NCI-H226 (cell line): Measurements from ENCODE around the gene CEP128.
A peak's percentile ranks its signal among the peaks of the same experiment; 100 is the strongest.

Experiments
- DNase-seq: peaks from one replicate; pipeline ENCODE4 v3.0.0-alpha.2; 2015

CEP128 gene

DNA sequence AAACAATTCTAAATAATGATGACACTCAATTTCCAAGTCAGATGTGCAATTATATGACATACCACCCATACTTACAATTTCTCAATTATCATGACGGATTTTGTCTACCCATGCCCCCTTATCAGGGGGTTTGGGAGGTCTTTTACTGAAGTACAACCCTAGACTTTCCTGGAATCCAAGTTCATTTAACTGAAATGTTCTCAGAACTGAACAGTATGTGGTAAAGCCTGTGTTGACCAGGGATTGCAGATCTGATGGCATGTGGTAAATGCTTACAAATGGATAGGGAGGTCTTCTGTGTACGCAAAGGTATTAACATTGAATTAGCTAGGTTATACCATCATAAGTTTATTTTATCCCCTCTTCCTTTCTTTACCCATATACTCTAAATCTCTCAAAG, 281.8 kb downstream of the CEP128 start:
- DNase-seq, result no peak

DNA sequence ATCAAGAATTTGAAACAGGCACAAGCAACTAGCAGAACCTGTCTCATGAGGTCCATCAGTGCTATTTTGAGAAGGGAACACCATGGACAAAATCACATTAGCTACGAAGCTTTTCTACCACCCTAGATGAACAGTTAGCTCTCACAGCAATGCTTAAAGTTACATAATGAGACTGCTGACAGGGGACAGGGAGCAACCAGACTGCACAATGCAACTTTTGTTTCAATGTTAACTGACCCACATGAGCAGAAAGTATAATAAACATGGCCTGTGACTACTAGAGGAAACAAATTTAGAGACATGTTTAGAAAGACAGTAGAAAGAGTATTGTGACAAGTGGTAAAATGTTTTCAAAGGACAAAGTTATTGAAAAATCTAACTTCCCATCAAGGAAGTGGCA, 282.8 kb downstream of the CEP128 start:
- DNase-seq, result no peak

- no peak for DNase-seq
These were observed 283.4 kb downstream of the CEP128 start for GRCh38 chr14:80658155-80658554.

GRCh38 chr14:80653956-80654355, 287.6 kb downstream of the CEP128 start:
- no peak for DNase-seq

- no peak for DNase-seq
These were observed 295.7 kb downstream of the CEP128 start for GRCh38 chr14:80645667-80646413.

DNA sequence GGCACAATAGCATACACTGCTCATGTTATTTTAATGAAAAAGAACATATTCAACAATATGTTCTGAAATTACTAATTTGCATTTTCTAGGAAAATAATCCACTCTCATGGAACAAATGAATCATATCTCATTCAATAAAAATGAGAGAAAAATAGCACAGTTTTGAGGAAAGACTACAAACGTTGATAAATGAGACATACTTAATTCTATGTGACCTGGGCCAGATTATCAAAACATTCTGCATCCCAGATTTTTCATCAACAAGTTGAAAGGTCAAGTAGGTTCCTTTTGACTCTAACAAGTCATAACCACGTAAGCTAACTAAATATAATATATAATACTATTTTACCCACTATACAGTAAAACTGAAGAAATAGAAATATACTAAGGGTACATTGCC, 296.7 kb downstream of the CEP128 start:
- no peak for DNase-seq

DNA sequence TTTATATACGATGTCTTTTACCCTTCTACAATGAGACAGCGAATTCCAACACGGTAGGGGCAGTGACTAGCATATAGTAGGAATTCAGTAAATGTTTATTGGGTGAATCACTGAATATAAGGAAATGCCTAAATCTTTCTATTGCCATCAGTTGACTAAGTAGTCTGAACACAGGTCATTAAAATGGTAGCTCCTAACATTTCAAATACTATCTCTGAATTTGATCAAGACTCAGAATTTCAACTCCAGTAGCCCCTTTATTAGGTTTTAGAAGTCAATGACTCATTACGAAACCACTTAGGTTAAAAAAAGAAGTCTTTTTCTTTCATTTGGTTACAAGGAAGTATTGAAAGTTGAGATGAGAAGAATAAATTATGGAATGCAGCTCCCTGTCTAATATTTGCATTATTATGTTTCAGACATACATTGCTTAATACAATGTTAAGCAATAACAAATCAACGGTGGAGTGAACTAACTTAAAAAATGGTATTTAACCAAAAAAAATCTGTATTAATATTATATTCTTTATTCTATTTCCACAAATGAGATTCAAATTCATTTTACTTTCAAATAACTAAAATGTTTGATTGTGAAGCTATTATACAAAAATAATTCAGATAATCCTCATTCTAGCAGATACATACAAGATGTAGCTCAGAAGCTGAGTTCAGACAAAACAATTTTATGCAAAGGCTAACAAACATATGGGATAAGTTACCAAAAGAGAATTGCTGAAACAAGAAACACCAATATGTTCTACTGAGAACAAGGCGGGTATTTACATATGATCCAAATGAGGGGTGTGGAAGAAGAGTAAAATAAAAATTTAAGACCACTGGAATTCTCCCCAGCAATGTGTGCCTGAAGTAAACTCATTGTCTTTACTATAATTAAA, 302.7 kb downstream of the CEP128 start:
- peak; percentile 83 for DNase-seq

GRCh38 chr14:80637756-80638619, 303.6 kb downstream of the CEP128 start:
- no peak for DNase-seq

- DNase-seq, result no peak
These were observed 305.5 kb downstream of the CEP128 start for GRCh38 chr14:80636071-80636470.

DNA sequence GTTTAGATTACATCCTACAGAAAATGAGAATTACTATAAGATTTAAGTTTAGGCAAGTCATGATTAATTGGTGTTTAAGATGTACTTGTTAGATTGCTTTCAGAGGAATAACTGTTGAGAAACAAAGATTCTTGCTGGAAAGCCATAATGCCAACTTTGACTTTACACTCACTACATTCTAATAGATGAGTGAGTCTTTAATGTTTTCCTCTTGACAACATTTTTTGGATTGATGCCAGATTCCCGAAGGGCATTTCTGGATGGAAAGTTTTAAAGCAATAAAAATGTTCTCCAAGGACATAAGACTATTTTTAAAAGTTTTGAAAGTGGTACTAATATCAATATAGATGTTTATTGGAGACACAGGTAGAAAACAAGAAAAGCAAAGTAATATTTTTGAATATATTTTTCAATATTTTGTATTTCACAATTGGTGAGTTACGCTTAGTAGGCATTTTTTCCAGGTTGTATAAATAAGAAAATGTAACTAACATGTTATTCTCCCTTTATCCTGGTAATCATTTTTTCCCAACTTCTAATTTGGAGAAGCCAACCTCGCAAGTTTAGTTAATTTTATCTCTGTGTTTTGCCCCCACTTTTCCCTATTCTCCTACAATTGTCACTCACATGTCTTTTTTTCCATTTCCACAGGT, 307.3 kb downstream of the CEP128 start:
- DNase-seq, result peak; percentile 63

DNA sequence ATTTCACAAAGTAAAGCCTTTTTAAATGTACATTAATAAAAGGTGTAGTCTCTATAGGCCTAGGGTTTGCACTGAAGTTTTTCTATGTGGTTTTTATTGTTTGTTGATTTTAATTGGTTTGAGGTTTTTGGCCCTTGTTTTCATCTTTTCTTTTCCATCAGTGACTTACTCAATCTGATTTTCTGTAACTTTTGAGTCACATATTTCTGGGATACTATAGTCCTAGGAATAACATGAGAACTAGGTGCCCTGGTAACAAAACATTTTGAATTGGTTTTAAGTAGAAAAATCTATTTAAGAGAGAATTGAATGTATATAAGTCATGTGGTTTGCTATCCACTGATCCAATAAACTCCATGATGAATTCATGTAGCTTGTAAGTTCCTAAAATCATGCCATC, 311.9 kb downstream of the CEP128 start:
- DNase-seq, result no peak

- no peak for DNase-seq
These were observed 313.0 kb downstream of the CEP128 start for GRCh38 chr14:80628547-80628946.

- DNase-seq, result no peak
These were observed 313.8 kb downstream of the CEP128 start for GRCh38 chr14:80627745-80628144.

DNA sequence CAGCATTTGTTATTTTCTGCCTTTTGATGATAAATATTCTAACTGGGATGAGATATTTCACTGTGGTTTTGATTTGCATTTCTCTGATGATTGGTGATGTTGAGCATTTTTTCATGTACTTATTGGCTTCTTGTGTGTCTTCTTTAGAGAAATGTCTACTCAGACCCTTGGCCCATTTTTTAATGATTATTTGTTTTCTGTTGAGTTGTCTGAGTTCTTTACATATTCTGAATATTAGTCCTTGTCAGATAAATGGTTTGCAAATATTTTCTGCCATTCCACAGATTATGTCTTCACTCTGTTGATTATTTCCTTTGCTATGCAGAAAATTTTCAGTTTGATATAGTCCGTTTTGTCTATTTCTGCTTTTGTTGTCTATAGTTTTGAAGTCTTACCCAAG, 317.0 kb downstream of the CEP128 start:
- no peak for DNase-seq

DNA sequence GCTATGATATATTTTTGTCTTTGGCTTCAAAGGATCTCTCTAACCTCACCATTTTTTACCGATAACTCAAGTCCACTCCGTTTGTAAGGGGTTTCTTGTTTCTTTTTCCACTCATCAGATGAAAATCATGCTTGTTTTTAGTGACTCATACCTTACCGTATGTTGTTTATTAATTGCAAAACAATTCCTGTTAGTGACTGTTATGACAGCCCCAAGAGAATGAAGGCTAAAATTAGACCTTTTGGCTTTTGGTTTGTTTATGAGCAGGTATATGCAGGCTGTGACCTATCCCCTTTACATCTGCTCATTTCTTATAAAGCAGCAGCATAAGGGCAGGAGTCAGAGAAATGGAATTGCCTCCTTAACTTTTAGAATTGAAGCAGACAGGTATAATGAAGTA, 319.8 kb downstream of the CEP128 start:
- no peak for DNase-seq

GRCh38 chr14:80620434-80620833, 321.1 kb downstream of the CEP128 start:
- no peak for DNase-seq

- DNase-seq, result no peak
These were observed 322.7 kb downstream of the CEP128 start for GRCh38 chr14:80618751-80619329.

- DNase-seq, result no peak
These were observed 325.7 kb downstream of the CEP128 start for GRCh38 chr14:80615831-80616230.

GRCh38 chr14:80609055-80609454, 332.5 kb downstream of the CEP128 start:
- no peak for DNase-seq

GRCh38 chr14:80608563-80608962, 333.0 kb downstream of the CEP128 start:
- no peak for DNase-seq

- peak; percentile 17 for DNase-seq
These were observed 333.9 kb downstream of the CEP128 start for GRCh38 chr14:80607430-80608190.
